ENCODE measurements around the gene CCDC180.
"Not testable (repeated sequence)": the region's sequence is repeated elsewhere in the genome, so short reads cannot be mapped to it uniquely, and the experiment has no call there.

The CCDC180 gene

GRCh38 chr9:97311798-97312500 lies 4.5 kb downstream of the CCDC180 start:
- no peak for DNase-seq (ENCODE audit: low spot score)

- no peak for DNase-seq (ENCODE audit: low spot score)
Measured at GRCh38 chr9:97312556-97312955, 5.1 kb downstream of the CCDC180 start.

GRCh38 chr9:97313243-97313642 lies 5.8 kb downstream of the CCDC180 start:
- no peak for DNase-seq (ENCODE audit: low spot score)

- DNase-seq (ENCODE audit: low spot score): no peak
Measured at GRCh38 chr9:97313746-97314145, 6.3 kb downstream of the CCDC180 start.

- no peak for DNase-seq (ENCODE audit: low spot score)
Measured at GRCh38 chr9:97314503-97314902, 7.0 kb downstream of the CCDC180 start.

- DNase-seq (ENCODE audit: low spot score): no peak
Measured at GRCh38 chr9:97315550-97315949, 8.1 kb downstream of the CCDC180 start.

- DNase-seq (ENCODE audit: low spot score): no peak
Measured at GRCh38 chr9:97316904-97317303, 9.4 kb downstream of the CCDC180 start.

- DNase-seq (ENCODE audit: low spot score): no peak
Measured at GRCh38 chr9:97318433-97318832, 11.0 kb downstream of the CCDC180 start.

GRCh38 chr9:97319395-97319794 lies 11.9 kb downstream of the CCDC180 start:
- no peak for DNase-seq (ENCODE audit: low spot score)

- no peak for DNase-seq (ENCODE audit: low spot score)
Measured at GRCh38 chr9:97320080-97320642, 12.7 kb downstream of the CCDC180 start.

- no peak for DNase-seq (ENCODE audit: low spot score)
Measured at GRCh38 chr9:97321251-97321650, 13.8 kb downstream of the CCDC180 start.

- DNase-seq (ENCODE audit: low spot score): no peak
Measured at GRCh38 chr9:97321691-97322090, 14.2 kb downstream of the CCDC180 start.

- DNase-seq (ENCODE audit: low spot score): no peak
Measured at GRCh38 chr9:97322105-97322504, 14.6 kb downstream of the CCDC180 start.

GRCh38 chr9:97324954-97325353 lies 17.5 kb downstream of the CCDC180 start:
- no peak for DNase-seq (ENCODE audit: low spot score)

GRCh38 chr9:97327562-97327961 lies 20.1 kb downstream of the CCDC180 start:
- no peak for DNase-seq (ENCODE audit: low spot score)

- DNase-seq (ENCODE audit: low spot score): no peak
Measured at GRCh38 chr9:97332993-97333392, 25.5 kb downstream of the CCDC180 start.

- not testable (repeated sequence) for DNase-seq (ENCODE audit: low spot score)
Measured at GRCh38 chr9:97335622-97336021, 28.2 kb downstream of the CCDC180 start.

GRCh38 chr9:97348871-97349270 lies 41.4 kb downstream of the CCDC180 start:
- no peak for DNase-seq (ENCODE audit: low spot score)

- no peak for DNase-seq (ENCODE audit: low spot score)
Measured at GRCh38 chr9:97349400-97349799, 41.9 kb downstream of the CCDC180 start.

GRCh38 chr9:97354637-97355036 lies 47.2 kb downstream of the CCDC180 start:
- DNase-seq (ENCODE audit: low spot score): no peak

GRCh38 chr9:97357056-97357455 lies 49.6 kb downstream of the CCDC180 start:
- no peak for DNase-seq (ENCODE audit: low spot score)
